OCI-LY7 (cell line): Measurements from ENCODE around the gene HRNR. TPM values are rescaled to one million over a fixed set of nuclear protein-coding genes. Genes with fewer than 3 reads are reported as not detected.

Experiments
- BruUV-seq: library from RNA; stranded (reverse); fragments of 400-500 nt; replicated peaks from 2 replicates; lab custom pipeline; 2021; lab: Mats Ljungman, UMichigan
- CTCF ChIA-PET: fragments of 300-600 bp; sonication (Branson Sonifier 250); formaldehyde crosslinking; loops from one replicate; lab custom pipeline; 2022; ENCODE audit warnings: antibody characterized with exemption; ENCODE audit not compliant: unreplicated experiment; lab: Charles Lee
- POLR2A ChIA-PET: fragments of 300-600 bp; sonication (Branson Sonifier 250); formaldehyde crosslinking; loops from one replicate; lab custom pipeline; 2022; ENCODE audit warnings: antibody characterized with exemption; lab: Charles Lee
- DNase-seq: peaks from one replicate; pipeline ENCODE4 v3.0.0-alpha.2; 2015; ENCODE audit warnings: low spot score
- H2AFZ ChIP-seq: fragments of 200-600 bp; sonication (generic), shearing (Covaris generic); 2 replicates; pipeline ENCODE4 v1.6.1; 2014; ENCODE audit warnings: mild to moderate bottlenecking, antibody characterized with exemption, low read length, moderate library complexity
- H3K27ac ChIP-seq: fragments of 200-600 bp; sonication (generic); 2 replicates; pipeline ENCODE4 v1.5.1; 2014; ENCODE audit warnings: mixed run types, low read depth, mild to moderate bottlenecking, moderate library complexity, low read length, inconsistent platforms; ENCODE audit not compliant: poor library complexity, severe bottlenecking
- H3K36me3 ChIP-seq: fragments of 200-600 bp; sonication (generic); 2 replicates; pipeline ENCODE4 v1.6.1; 2014; ENCODE audit warnings: mild to moderate bottlenecking, antibody characterized with exemption, low read length, moderate library complexity, mixed read lengths; ENCODE audit not compliant: insufficient read depth
- H3K4me1 ChIP-seq: fragments of 200-600 bp; sonication (generic); 2 replicates; pipeline ENCODE4 v1.5.1; 2014; ENCODE audit warnings: mild to moderate bottlenecking, low read length; ENCODE audit not compliant: insufficient read depth, poor library complexity, severe bottlenecking
- H3K4me2 ChIP-seq: fragments of 200-600 bp; sonication (generic); 2 replicates; pipeline ENCODE4 v1.6.1; 2014; ENCODE audit warnings: mild to moderate bottlenecking, low read length
- H3K4me3 ChIP-seq: fragments of 200-600 bp; sonication (generic); 2 replicates; pipeline ENCODE4 v1.5.1; 2014; ENCODE audit warnings: mild to moderate bottlenecking, low read depth, low read length; ENCODE audit not compliant: poor library complexity, severe bottlenecking
- H3K79me2 ChIP-seq: fragments of 200-600 bp; sonication (generic); 2 replicates; pipeline ENCODE4 v1.6.1; 2016; ENCODE audit warnings: low read depth, mild to moderate bottlenecking, low read length, moderate library complexity, mixed read lengths; ENCODE audit not compliant: insufficient read depth
- H3K9me2 ChIP-seq: fragments of 200-600 bp; sonication (generic); 2 replicates; pipeline ENCODE4 v1.6.1; 2016; ENCODE audit warnings: mild to moderate bottlenecking, low read length, mixed read lengths; ENCODE audit not compliant: insufficient read depth
- H3K9me3 ChIP-seq: fragments of 200-600 bp; sonication (generic); 2 replicates; pipeline ENCODE4 v1.6.1; 2014; ENCODE audit warnings: mild to moderate bottlenecking, mixed run types, low read length, mixed read lengths
- H4K20me1 ChIP-seq: fragments of 200-600 bp; sonication (generic); 2 replicates; pipeline ENCODE4 v1.6.1; 2014; ENCODE audit warnings: mild to moderate bottlenecking, antibody characterized with exemption, low read length, moderate library complexity, mixed read lengths; ENCODE audit not compliant: insufficient read depth
- CTCF ChIP-seq: fragments of 200-600 bp; sonication (generic); conservative IDR thresholded peaks from 2 replicates; pipeline ENCODE4 v1.5.1; 2014; ENCODE audit warnings: mild to moderate bottlenecking, antibody characterized with exemption, low read length, moderate library complexity, mixed read lengths
- EZH2phosphoT487 ChIP-seq: fragments of 200-600 bp; sonication (generic); IDR thresholded peaks from 2 replicates; pipeline ENCODE4 v1.6.1; 2018; ENCODE audit warnings: low read depth, borderline replicate concordance, mild to moderate bottlenecking, mixed run types, antibody characterized with exemption, low read length, moderate library complexity, mixed read lengths
- intact Hi-C: fragments of 100-400 bp; cut with micrococcal nuclease; formaldehyde crosslinking; loops from one replicate; pipeline ENCODE4 v1.10.0; 2022; ENCODE audit not compliant: unreplicated experiment
- total RNA-seq, 2 experiments: library from RNA; depleted of rRNA in 1 of 2; stranded (reverse); fragments of >200 nt in 1 of 2; shearing (Covaris generic) in 1 of 2; gene quantifications; 2 replicates each; pipeline ENCODE4 v1.2.3, GENCODE V29; 2014 to 2022

Gene HRNR
- total RNA-seq, 2 experiments from 2014 or later = not detected

GRCh38 chr1:152162792-152163463 is 61.1 kb downstream of the HRNR start:
- BruUV-seq = no TSS peak
- CTCF ChIA-PET = no interaction called here
- no peak for DNase-seq

More at GRCh38 chr1:152162792-152163463, 61.1 kb downstream of the HRNR start:
- no peaks in the 10 kb centered on the region for H3K9me2 ChIP-seq
- POLR2A ChIA-PET = no interaction called here
- no peak overlapping the region for H3K4me2 ChIP-seq
- H2AFZ ChIP-seq = no peak overlapping the region
- TF ChIP-seq EZH2phosphoT487 (no peak), CTCF (no peak)
- no peaks in the 10 kb centered on the region for H3K9me3 ChIP-seq
- H3K4me3 ChIP-seq = no peak overlapping the region
- no peak overlapping the region for H3K27ac ChIP-seq
- peaks cover 9% of the 10 kb centered on the region for H3K4me1 ChIP-seq
- H3K79me2 ChIP-seq = no peaks in the 10 kb centered on the region
- H4K20me1 ChIP-seq = no peaks in the 10 kb centered on the region
- intact Hi-C loops = no loop called here
- H3K36me3 ChIP-seq = no peaks in the 10 kb centered on the region

Other genes with a start within 250 kb of the HRNR start
- gene S100A10, start 230.3 kb downstream of the HRNR start, total RNA-seq (2014; rRNA removed; shearing (Covaris generic)) = not detected in 2 replicates
- gene S100A10, start 230.3 kb downstream of the HRNR start, total RNA-seq (2022) = 2.6 and 4.1 TPM in 2 replicates
- gene S100A11, start 187.2 kb downstream of the HRNR start, total RNA-seq (2014; rRNA removed; shearing (Covaris generic)) = not detected in 2 replicates
- 24.3 and 27.1 TPM in 2 replicates for gene S100A11, start 187.2 kb downstream of the HRNR start, total RNA-seq (2022)
- gene TCHHL1, start 135.1 kb downstream of the HRNR start, total RNA-seq (2014; rRNA removed; shearing (Covaris generic)) = not detected in 2 replicates
- not detected in 2 replicates for gene TCHHL1, start 135.1 kb downstream of the HRNR start, total RNA-seq (2022)
- not detected in 2 replicates for gene TCHH, start 108.7 kb downstream of the HRNR start, total RNA-seq (2014; rRNA removed; shearing (Covaris generic))
- gene TCHH, start 108.7 kb downstream of the HRNR start, total RNA-seq (2022) = not detected in 2 replicates
- not detected in 2 replicates for gene RPTN, start 65.0 kb downstream of the HRNR start, total RNA-seq (2014; rRNA removed; shearing (Covaris generic))
- not detected in 2 replicates for gene RPTN, start 65.0 kb downstream of the HRNR start, total RNA-seq (2022)
- gene FLG, start 101.0 kb upstream of the HRNR start, total RNA-seq (2014; rRNA removed; shearing (Covaris generic)) = not detected in 2 replicates
- gene FLG, start 101.0 kb upstream of the HRNR start, total RNA-seq (2022) = not detected in 2 replicates
- gene FLG2, start 135.8 kb upstream of the HRNR start, total RNA-seq (2014; rRNA removed; shearing (Covaris generic)) = not detected in 2 replicates
- not detected in 2 replicates for gene FLG2, start 135.8 kb upstream of the HRNR start, total RNA-seq (2022)
- gene CRNN, start 190.1 kb upstream of the HRNR start, total RNA-seq (2014; rRNA removed; shearing (Covaris generic)) = not detected in 2 replicates
- gene CRNN, start 190.1 kb upstream of the HRNR start, total RNA-seq (2022) = not detected in 2 replicates